HG03442 (cell line): ENCODE results near the gene GABRG3.

Source experiments
- ATAC-seq: cut with Tn5 transposase; IDR thresholded peaks from one replicate; pipeline ENCODE4 v1.9.1; 2021; ENCODE audit warnings: mild to moderate bottlenecking, moderate library complexity; ENCODE audit not compliant: unreplicated experiment

Gene GABRG3

DNA sequence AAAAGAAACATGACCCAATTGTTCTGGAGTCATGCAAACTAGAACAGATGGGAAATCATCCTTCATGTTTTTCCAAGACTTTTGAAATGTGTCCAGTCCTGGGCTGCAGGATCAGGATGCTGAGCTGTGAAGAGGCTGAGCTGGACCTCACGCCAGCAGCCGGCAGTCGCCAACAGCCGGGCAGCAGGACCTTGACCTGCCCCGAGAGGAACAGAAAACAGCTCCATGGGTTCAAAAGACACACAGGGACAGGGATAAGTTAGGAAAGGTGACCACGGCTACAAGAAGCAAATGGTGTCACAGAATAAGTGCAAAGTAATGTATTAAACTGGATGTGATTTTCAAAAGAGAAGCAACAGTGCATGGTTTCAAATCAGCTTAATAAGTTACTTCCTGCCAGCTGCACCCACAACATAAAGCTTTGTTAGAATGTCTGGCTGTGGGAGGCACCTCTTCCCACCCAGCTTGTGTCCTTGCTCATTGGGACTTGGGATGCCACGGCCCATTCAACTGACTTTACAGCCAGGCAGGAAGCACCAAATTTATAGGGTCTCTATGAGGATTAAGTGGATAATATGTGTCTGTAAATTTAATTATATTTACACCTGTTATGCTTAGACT is 266.4 kb downstream of the GABRG3 start:
- ATAC-seq = no peak

DNA sequence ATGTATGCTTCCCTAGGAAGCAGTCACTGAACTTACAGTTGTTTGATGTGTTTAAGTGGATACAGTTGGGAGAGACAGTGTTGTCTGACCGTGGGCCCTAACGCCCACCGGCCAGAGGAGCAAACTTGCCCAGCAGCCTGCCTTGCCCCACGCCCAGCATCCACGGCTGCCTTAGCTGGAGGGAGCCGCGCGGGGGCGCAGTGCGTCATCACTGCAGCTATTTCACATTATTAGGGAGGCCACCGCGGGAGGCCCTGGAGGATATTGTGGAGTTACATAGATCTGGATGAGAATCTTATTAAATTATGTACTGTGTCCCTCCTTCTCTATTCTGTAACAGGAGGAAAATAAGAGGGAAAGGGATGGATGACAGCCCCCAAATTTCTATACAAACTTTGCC is 267.2 kb downstream of the GABRG3 start:
- no peak for ATAC-seq

DNA sequence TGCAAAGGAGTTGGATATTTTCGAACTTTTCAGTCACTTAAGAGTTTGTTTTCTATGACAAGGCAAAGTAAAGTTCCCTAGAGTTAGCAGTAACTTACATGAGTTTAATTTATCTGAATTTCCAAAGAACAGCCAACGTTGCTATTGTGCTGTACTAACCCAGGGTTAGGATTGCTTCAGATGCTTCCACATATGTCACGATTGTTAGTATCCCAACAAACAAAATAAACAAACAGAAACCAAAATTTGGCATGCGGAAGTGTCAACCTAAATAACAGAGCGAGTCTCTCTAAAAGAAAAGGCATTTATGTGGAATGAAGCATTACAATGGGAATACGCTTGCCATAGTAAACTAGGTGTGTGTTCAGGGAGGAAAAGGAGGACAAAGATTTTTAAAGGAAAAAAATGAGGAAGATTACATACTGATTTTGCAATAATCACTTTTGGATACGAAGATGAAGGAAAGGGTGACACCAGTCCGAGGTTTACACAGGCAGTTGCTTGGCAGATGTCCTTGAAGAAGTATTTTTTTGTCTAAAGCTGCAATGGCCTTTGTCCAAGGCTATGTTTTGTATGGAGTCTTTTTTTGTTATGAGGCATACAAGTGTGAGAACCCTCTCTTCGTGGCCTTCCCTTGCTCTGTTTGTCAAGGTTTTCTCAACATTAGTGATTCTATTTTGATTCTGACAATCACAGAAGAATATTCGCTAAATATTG is 267.9 kb downstream of the GABRG3 start:
- ATAC-seq = no peak

DNA sequence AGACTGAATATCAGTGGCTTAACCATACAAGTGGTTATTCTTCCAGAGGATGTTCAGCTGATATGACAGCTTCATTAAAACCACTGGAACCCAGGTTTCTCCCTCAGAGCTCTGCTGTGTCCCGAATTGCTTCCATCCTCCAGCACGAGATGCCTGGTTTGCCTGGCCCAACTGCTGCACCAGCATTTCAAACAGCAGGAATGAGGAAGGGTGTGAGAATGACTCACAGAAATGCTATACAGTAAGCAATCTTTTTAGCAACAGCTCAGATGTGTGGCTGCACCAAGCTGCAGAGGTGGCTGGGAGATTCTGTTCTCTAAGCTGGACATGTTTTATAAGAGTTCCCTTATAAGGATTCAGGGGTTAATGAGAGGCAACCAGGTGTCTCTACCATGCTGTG is 271.0 kb downstream of the GABRG3 start:
- ATAC-seq = no peak

DNA sequence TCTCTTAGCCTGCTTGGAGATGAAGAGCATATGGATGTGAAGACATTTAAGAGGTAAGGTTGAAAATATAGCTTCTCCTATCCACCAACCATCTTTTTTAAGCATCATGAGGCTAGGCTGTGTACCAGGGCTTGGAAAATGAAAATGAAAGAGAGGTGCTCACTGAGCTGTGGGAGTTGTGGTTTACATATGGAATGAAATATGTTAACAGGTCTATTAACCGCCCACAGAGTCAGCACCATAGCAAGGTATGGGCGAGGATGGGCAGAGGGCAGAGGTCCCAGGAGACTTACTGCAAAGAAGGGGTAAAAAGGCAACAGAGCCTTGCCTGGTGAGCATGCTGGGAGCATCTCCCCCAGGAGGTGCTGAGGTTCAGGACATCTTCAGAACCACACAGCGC is 273.1 kb downstream of the GABRG3 start:
- no peak for ATAC-seq

DNA sequence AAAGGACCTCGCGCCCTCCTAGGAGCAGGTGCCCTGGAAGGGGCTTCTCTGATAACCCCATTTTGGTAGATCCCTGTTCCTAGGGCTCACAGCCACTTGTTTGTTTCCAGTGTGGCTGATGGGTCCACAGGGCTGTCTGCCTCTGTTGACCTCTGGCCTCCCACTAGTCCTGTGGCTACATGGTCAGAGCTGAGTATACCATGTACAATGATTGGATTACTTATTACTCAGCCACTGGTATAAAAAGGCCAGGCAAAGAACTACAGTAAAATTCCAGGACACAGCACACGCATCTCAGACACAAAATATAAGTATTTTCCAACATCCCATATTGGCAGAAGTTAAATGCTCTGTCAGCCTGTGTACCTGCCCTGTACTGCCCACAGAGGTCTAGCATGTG is 277.3 kb downstream of the GABRG3 start:
- ATAC-seq = no peak

DNA sequence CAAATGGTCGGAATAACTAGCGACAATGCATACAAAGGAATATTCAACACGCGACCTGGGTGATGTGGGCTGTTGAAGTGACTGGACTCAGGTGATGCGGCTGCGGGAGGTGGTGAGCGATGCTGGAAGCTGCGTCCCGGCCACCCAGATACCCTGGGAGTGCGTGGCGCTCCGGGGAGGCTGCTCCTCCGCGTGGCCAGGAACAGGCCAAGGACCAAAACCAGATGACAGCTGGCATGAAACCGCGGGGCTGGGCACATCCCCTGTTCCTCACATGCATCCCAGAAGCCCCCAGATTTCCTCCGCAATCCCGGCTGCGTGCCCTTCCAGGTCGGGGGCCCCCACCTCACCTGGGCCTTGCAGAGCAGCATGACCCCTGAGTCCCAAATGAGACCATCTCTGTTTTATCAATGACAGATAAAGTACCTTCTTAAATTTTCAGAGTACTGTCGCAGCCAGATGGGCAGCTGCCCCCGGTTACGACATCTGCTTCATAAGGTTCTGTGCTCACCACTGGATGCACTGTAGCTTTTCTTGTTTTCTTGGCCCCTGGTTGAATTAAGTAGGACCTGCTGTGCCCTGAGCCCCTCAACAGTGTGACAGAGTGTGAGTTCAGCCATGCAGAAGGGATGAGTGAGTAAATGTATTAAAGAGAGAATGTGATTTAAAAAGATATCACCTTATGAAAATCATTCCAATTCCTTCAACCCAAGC is 278.2 kb downstream of the GABRG3 start:
- no peak for ATAC-seq

DNA sequence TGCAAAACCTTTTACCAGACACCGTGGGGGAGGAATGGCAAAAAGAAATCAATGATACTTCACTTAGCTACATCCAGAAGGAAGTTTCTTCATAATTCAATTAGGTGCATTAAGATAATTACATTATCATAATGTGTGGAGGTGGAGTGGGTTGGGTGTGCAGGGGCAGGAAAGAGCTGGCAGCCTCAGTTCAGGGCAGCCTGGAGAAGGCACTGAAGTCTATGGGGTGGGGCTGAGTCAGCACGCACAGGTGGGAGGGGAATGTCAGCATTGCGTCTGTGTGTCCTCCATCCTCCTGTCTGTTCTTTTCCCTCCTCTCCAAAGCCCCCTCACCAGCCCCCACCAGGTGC is 278.8 kb downstream of the GABRG3 start:
- ATAC-seq = no peak

DNA sequence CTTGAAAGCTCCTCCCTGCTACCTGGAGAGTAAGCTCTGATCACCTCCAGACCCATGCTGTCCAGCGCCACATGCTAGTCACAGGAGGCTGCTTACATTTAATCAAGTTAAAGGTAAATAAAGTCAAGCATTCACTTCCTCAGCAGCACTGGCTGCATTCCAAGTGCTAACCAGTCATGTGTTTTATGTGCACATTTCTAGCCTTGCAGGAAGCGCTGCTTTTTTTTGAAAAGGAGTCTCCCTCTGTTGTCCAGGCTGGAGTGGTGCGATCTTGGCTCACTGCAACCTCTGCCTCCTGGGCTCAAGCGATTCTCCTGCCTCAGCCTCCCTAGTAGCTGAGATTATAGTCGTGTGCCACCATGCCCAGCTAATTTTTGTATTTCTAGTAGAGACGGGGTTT is 279.2 kb downstream of the GABRG3 start:
- no peak for ATAC-seq

DNA sequence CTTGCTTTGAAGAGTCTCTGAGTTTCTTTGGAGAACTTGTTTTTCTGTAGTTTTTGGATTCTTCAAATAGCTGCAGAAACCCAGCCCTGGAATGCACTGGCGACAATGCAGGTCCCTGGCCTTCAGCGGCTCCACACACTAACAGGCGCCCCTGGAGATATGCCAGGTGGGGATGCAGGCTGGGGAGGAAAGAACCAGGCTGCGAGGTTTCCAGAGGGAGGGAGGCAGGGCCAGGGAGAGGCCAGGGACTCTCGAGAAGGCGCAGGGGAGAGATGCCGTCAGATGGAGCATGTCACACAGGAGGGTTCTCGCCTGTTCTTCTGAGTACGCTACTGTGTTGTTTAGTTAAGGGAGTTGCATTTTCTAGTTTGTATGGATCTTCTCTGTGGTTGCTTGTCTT is 283.1 kb downstream of the GABRG3 start:
- no peak for ATAC-seq

DNA sequence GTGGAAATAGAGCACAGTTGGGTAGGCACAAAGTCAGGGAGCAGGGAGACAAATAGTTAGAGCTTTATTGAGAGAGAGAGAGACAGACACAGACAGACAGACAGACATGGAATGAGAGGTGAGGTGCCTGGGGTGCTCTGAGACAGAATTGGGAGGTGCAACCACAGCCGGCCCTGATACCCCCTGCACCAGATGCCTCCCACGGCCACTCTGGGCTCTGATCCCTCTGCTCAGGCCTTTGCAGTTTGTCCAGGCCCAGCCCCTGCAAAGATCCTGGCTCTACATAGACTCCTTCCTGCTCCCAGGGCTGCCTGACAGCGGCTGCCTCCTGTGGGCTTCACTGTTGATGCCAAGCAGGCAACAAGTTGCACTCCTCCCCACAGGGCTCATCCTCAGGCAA is 283.8 kb downstream of the GABRG3 start:
- no peak for ATAC-seq

DNA sequence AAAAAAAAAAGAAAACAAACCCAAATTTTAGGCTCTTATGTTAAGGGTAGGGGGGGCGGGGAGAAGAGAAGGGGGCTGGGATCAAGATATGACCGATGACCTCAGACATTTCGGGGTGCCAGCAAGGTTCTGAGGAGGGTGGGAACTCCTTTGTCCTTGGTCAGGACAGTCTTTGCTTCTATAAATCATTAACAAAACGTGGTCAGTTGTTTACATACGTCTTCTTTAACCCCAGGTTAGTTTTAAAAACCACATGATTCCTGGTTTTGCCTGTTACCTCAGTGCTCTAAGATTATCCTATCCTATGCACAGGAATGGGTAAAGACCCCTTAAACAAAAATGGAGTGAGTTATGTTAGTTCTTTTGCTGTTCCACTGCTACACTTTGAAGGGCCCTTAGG is 285.5 kb downstream of the GABRG3 start:
- no peak for ATAC-seq

DNA sequence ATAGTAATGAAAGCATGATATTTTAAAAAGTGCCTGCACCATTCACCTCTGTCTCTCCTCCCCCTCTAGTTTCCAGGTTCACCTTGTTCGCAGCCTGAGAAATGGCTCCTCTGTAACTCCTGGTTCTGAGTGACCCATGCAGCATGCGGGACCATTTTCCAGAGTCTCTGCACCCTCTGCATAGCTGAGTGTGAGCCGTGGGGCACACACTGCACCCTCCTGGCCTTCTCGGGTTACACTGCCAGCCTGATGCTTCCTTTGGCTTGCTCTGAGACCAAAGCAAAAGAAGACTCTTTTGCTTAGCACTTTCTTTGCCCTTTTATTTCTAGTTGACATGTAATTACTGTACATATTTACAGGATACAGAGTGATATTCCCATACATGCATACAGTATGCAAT is 287.3 kb downstream of the GABRG3 start:
- ATAC-seq = no peak

DNA sequence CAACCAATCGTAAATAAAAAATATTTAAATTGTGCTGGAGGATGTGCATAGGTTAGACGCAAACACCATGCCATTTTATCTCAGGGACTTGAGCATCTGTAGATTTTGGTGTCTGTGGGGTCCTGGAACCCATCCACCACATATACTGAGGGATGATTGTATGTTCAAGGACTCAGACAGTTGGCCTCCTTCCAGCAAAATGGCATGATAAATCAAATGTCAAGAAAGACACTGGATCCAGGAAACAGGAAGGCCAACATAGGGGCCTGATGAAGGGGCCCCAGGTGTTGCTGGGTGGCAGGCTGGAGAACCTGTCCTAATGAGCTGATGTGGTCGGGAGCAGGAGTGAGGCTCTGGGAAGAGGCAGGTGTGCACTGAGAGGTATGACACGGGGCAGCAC is 289.5 kb downstream of the GABRG3 start:
- ATAC-seq = no peak

DNA sequence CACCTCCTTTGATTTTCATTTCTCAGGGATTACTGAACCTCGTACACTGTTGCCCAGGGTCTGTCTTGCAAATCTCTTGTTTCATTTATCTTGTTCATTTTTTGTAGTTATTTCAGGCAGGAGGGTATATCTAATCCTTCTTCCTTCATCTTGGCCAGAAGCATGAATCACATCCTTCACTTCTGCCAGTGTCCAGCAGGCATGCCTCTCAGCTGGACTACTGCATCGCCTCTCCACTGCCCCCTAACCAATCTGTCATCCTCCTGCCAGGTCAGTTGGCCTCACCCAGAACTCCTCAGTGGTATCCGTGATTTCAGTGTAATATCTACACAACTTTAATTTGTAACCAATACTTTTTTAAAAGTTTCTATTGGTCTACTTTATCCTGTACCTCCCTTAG is 297.9 kb downstream of the GABRG3 start:
- no peak for ATAC-seq

DNA sequence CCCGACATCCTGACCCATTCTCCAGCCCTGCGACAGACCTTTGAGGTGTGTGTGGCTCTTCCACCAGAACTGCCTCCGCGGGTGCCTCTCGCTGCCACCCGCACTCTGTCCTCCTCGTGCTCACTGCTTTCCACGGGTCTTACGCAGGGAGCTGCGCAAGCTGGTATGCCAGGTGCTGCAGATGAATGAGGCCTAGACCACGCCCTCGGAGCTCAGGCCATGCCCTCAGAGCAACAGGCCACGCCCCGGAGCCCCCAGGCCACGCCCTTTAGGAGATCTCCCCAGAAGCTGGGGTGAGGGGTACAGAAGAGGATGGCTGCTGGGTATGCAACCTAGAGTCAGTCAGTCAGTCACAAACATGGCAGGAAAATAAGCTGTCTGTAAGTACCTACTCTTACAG is 300.3 kb downstream of the GABRG3 start:
- ATAC-seq = no peak

DNA sequence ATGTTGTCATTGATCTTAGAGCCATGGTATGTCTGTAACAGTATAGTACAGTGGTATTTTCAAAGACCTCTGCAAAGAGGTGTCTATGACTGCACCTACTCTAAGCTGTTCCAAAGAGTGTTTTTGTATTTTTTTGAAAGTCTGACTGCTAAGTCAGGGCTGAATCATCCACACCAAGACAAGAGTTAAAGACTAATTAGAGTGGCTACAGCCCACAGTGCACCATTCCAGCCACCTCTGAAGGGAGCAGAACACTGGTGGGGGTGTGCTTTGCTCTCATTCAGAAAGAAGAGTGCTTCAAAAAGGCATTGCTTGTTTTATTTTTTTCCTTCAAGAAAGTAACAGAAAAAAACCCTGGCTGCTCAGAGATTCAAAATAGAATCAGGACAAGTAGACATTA is 301.4 kb downstream of the GABRG3 start:
- ATAC-seq = no peak

DNA sequence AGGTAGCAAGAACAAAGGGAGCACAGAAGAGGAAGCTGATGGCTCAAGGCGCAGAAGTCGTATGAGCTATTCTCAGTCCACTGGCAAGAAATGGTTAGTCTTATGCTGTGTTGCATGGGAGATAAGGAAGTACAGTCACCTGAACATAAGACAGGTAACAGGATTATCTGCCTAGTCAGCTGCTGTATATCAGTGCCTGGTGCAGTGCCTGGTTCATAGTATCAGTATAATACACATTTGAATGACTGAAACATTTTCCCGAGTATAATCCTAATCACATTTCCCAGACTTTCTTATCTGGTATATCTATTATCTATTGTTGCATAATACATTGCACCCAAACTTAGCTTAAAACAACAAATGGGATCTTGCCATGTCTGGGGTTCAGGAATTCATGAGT is 302.5 kb downstream of the GABRG3 start:
- no peak for ATAC-seq

DNA sequence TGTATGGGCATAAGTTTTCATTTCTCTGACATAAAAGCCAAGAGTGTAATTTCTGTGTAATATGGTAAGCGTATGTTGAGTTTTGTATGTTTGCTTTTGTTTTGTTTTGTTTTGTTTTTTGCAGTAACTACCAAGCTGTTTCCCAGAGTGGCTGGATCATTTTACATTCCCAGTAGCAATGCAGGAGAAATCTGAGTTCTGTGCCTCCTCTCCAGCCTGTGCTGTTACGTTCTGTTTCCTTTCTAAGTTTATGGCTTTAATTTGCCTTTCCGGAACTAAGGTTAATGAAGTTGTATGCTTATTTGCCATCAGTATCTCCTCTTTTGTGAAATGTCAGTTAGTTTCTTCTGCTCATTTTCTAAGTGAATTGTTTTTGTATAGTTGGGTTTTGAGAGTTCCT is 307.8 kb downstream of the GABRG3 start:
- ATAC-seq = no peak

DNA sequence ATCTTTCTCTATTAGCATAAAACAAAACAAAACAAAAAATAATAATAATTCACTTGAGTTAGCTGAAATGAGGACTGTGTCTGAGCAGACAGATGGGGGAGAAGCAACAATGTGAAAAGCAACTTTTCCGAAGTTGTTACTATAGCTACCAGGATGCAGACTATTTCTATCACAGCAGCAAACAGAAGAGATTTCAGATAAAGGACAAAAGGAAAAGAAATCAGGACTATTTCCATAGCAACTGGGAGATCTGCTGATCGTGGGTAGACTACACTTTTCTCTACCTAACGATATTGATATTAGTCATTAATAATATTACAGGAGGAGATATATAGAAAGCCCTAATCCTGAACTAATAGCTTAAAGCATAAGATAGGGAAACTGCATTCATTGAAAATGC is 321.7 kb downstream of the GABRG3 start:
- no peak for ATAC-seq

DNA sequence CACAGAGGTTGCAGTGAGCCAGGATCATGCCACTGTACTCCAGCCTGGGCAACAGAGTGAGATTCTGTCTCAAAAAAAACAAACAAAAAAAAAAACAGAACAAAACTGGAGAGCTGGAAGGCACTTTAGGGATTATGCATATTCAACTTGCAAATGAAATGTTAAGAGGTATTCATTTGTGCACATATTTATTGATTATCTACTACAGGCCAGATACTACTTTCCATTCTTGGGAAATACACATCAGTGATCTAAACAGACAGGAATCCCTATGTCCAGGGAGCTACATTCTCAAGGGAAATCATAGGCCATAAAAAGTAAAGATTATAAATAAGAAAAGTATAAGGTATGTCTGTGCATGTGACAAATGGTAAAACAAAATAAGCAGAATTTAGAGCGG is 322.6 kb downstream of the GABRG3 start:
- ATAC-seq = no peak

DNA sequence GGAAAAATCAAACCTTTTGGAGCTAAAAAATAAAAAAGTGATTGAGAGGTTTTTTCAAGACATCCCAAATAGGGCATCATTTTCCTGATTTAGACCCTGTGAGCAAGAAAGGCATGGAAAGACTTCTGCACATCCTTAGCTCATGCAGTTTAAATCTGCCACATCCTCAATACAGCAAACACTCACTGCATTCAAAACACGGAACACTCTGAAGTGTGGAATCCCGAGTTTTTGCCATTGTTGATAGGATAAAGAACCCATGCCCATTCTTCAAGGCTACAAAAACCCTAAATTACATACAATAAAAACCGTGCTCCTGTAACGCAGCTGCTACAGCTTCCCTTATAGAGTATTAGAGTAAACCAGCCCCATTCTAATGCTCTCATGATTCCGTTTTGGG is 346.8 kb downstream of the GABRG3 start:
- ATAC-seq = no peak

DNA sequence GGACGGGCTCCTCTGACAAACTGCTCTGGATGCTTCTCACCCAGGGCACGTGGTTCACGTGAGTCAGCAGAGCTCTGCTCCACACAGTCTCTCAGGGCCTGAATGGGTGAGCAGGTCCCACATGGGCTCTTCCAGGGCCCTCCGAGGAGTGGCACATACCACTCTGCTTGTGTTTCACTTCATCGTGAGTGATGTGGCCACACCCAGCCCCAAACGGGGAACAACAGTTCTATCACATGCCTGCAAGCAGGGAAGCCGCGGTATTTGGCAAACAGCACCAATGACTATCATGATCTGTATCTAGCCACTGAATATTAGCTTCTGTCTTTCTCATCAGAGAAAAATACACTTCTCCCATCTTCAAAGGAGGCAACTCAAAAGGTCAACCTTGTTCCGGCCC is 352.8 kb downstream of the GABRG3 start:
- ATAC-seq = no peak
